Measurements from ENCODE around the gene PPID.
"Not testable (repeated sequence)": the region's sequence is repeated elsewhere in the genome, so short reads cannot be mapped to it uniquely, and the experiment has no call there.

The PPID gene

DNA sequence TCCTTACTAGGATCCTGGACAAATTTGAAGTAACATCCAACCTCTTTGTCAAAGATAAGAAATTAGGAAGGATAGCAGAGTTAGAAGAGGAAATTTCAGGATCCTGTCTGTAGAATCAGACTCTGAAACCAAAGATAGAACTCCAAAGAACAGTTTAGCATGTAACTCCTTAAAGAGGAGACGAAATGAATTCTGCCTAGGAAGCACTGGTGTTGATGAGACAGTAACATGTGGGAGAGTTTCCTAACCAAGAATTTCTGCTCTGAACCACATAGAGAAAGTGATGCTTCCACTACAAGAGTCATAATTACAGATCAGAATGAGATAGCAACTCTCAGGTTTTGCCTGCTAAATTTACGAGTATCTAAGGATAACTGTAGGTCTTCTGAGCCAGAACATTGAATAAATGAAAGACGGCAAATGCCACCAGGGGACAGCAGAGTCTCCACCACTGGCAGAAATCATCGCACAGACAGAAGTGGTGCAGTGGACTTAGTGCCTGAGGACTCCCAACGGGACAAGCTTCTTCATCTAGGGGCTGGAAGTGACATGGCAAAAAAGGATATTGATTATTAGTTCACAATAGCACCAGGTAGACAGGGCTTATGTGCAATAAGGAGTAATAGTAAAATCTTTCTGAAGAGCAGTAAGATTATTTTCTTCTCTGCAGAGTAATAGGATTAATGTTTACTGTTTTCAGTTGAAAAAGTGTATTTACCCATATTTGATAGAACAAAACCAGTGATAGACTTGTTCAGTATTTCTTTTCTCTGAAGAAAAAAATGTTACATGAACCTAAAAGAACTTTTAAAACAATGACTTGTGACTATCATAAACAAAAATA is 6.7 kb upstream of the PPID start:
- peak; percentile 70 to 75 for DNase-seq

DNA sequence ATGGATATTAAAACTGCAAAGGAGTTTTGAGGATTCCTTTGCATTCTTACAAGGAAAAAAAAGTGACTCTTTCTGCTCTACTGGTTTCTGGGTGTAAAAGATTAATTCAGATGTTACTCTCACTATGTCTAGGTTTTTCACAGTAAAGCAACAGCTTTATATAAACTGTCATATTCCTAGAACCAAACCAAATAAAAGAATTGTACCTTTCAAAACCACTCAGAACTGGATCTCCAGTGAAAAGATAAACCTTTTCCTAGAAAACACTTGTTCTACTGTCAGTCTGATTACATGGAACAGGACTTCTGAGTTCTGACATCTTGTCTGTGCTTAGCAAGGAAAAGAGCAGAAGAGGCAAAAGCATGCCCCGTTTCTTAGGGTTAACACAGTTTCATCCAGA is 5.0 kb upstream of the PPID start:
- no peak for DNase-seq

DNA sequence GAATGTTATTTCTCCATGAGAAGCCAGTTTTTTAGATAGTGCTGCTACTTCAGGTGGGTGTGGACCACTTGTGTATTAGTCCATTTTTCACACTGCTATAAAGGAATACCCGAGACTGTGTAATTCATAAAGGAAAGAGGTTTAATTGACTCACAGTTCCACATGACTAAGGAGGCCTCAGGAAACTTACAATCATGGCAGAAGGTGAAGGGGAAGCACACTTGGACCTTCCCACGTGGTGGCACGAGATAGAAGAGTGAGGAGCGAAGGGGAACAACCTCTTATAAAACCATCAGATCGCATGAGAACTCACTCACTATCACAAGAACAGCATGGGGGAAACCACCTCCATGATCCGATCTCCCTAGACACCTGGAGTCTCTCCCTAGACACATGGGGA is 3.4 kb upstream of the PPID start:
- DNase-seq = no peak

DNA sequence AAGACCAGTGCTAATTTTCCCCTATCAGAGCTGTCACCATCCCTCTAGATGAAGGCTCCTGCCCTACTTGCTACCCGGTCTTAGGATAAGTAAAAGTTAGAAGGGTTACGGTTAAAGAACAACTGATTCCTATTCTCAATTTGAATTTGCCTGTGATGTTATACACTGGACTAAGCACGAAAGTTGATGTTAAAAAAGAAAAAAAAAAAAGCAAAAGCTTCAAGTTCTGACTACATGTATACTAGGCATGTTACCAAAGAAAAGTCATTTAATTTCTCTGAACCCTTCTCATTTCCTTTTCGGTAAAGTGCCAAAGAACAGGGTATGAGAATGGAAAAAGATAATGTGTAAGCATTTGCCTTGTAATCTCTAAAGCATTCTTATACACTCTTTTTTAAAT is 1.4 kb upstream of the PPID start:
- DNase-seq = no peak

DNA sequence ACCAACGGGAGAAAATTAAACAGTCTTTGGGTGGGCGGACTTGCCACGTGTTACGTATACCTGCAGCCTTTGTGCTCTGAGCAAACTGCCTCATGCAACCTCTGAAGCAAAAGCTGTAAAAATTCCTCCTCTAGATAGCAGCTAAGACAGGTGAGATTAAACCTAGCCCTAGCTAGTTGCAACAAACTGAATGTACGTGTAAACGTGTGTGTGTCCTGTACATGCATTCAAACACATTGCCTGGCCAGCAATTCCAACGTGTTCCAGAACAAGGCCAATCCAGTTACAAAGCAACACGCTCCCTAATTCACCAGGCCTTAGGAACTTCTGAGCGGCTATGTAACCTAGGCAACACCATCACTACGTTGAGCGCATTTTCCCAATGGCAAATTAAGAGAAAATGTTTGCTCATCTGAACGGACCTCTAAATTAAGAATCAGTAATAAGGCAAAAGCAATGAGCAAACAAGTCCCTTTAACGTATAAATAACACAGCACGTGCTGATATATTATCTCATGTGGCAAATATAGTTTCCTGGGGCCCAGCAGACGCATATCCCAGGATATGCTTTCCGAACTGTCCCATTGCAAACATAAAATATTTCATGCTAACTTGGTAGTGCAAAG is 792 bp downstream of the PPID start:
- DNase-seq = peak; percentile 17 to 26

DNA sequence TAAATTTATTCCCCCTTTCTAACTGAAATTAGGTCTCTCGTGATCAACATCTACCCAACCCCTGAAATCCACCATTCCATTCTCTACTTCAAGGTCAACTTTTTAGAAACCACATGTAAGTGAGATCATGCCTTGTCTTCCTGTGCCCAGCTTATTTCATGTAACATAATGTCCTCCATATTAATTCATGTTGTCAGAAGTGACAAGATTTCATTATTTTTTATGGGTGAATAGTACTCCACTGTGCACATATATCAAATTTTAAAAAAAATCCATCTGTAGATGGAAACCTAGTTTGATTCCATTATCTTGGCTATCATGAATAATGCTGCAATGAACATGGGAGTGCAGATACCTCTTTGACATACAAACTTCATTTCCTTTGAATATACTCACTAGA is 1.5 kb downstream of the PPID start:
- DNase-seq = no peak

DNA sequence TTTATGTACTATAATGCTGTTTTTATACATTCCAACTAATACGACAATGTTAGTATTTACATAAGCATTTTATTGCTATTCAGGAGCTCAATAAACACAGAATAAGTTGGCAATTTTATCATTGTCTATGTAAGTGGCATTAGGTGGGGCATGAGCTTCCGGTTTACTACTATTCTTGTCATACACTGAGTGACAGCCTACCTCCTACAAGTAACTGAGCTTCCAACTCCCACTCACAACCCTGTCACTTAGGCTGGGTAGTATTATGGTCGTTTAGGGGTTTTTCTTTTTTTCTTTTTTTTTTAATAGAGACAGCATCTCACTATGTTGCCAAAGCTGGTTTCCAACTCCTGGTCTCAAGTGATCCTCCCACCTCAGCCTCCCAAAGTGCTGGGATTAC is 7.4 kb downstream of the PPID start:
- no peak for DNase-seq

DNA sequence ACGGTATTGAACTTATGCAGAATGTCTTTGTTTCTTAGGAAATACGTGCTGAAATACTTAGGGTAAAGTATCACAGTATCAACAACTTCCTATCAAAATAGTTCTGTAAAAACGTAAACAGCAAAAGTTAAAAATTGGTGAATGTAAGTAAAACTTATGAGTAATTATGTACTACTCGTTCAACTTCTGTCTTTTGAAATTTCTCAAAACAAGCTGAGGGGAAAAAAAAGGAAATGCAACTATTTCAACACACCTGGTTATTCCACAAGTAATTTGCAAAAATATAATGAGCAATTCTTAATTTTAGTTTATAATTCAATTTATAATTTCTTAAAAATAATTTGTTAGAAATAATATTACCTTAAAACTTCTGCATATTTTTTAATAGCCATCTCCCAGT is 8.3 kb downstream of the PPID start:
- DNase-seq = no peak

DNA sequence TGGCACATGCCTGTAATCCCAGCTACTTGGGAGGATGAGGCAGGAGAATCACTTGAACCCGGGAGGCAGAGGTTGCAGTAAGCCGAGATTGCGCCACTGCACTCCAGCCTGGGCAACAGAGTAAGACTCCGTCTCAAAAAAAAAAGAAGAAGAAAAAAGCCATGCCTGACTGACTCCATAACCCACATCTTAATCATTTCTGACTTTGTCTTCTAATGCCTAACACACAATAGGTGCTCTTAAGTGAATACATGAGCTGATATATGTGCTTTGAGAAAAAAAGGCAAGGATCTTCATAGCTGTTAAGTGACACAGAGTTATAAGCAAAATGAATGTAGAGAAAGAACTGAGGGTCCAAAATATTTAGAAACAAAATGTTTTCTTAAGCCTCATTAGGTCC is 10.6 kb downstream of the PPID start:
- DNase-seq = not testable (repeated sequence)

DNA sequence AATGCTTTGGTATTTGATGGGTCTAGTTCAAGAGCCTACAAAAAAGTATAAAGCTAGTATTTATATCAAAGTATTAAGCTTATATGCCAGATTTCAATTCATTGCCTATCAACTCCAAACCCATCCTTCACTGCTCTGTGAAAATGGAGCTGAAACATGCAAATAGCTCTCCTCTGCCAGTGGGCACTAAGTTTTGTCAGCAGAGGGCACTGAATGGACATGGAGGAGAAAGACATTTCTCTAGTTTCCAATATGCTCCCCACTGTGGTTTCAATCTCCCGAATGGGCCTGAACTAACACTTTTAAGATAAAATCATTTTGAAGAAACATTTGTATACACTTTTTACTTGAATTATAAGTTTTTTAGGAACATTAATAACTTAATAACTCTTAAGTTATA is 12.4 kb downstream of the PPID start:
- DNase-seq = no peak

DNA sequence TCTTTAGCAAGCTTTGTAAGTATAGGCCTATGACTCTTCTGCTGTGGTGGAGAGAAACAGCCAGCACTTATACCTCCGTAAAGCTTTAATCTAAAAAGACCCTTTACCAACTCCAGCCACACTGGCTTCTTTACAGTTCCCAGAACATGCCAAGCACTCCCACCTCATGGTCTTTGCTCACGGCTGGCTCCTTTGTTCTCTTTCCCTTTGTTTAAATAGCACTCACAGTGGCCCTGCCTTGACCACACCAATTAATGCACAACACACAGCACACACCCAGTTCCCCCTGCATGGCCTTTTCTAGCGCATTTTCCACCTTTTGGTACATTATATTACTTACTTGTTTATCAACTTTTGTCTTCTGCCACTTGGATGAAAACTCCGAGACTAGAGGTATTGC is 18.9 kb downstream of the PPID start:
- DNase-seq = no peak

DNA sequence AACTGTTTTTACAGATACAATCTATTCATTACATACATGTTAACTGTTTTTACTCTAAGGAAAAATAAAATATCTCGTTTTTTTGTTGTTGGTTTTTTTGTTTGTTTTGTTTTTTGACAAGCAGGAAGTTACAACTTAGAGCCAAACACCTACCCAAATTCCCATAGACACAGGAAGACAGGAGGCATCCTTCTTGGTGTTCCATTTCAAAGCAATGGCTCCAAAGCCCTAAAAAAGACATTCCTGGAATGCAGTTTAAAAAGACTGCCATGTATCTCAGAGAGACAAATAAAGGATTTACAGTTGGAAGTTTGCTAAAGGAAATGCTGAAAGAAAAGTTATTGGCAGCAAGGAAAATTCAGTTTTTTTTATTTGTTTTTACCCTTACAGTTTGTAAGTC is 34.4 kb downstream of the PPID start:
- no peak for DNase-seq

DNA sequence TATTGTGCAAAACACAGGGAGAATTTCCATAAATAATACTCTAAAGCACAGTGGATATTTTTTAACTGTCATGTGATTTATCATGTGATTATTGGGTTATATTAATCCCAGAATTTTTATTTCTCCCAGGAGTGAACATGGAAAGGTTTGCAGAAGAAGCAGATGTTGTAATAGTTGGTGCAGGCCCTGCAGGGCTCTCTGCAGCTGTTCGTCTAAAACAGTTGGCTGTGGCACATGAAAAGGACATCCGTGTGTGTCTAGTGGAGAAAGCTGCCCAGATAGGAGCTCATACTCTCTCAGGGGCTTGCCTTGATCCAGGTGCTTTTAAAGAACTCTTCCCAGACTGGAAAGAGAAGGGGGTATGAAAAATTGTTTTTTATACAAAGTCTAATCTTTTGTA is 41.1 kb downstream of the PPID start:
- DNase-seq = peak in 1 of 2 experiments; percentile 9

DNA sequence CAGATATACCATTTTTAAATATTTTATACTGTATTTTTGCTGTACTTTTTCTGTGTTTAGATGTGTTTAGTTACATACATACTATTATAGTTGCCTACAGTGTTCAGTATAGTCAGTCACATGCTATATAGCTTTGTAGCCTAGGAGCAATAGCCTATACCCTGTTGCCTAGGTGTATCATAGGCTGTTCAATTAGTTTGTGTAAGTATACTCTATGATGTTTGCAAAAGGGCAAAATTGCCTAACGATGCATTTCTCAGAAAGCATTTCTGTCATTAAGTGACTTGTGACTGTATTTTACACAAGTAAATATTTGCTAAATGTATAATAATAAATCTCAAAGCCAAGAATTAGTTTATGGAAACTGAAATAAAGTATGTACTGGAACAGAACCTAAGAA is 41.6 kb downstream of the PPID start:
- DNase-seq = no peak

DNA sequence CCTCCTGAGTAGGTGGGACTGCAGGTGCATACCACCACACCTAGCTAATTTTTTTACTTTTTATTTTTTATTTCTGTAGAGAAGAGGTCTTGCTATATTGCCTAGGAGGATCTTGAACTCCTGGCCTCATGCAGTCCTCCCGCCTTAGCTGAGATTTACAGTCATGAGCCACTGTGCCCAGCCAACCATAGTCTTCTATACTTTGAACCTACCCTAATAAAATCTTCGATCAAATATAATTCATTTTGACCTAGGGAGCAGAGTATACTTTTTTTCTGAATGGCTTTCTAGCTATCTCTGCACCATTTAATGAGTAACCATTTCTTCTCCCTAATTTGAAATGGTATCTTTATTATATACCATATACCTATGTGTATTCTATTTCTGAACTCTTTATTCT is 44.4 kb downstream of the PPID start:
- DNase-seq = no peak

DNA sequence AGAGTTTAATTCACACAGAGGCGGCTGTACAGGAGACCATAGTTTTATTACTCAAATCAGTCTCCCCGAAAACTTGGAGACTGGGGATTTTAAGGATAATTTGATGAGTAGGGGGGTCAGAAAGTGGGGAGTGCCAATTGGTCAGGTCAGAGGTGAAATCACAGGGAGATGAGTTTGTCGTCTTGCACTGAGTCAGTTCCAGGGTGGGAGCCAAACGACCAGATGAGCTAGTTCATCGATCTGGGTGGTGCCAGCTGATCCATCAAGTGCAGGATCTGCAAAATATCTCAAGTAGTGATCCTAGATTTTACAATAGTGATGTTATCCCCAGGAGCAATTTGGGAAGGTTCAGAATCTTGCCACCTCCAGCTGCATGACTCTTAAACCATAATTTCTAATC is 47.1 kb downstream of the PPID start:
- no peak for DNase-seq

DNA sequence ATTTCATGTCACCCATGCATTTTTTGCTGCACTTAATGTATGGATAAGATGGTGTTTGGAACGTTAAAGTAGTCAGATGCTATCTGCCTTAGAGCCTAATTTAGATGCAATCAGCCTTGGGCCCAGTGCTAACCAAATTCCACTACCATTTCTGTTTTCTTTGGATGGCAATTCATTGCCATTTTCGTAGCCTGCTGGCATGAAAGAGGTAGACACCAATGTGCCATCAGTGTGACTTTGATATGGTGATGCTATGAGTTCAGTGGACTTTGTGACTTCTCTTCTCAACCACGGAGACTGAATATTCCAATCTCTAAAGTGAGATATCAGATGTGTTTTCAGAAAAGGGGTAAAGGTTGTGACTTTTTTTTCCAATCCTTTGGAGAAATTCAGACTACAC is 49.6 kb downstream of the PPID start:
- DNase-seq = no peak

DNA sequence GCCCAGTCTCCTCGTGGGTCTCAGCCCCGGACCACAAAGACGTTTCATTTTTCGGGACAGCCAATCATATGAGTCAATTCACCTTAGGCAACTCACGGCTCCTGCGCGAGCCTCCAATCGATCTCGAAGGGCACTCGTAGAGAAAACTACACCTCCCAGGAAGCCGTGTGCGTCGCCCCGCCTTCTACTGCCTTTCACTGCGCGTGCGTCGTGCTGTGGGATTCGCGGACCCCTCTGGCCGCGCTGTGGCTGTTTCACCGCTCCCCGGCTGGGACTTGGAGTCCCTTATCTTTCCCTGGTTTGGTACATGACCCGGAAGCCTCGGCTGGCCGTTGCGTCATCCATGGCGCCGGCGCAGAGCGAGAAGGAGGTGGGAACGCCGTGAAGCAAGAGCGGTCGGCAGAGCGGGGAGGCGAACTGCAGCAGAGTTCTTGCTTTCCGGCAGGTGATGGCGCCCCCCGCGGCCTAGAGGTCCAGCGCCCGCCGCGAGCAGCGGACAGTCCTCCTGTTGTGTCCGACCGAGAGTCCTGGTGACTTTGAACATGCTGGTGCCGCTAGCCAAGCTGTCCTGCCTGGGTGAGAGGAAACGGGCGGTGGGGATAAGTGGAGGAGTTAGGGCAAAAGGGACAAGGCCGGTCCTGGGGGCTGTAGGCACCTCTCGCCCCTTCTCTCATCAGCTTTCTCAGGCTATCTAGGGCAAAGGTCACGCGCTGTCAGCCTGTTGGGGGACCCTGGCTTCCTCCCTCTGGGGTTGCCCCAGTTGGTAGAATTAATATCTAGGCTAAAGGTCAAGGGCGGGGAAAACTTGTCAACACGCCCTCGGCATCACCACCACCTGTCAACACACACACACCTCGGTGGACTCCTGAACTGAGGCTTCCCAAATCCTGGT is 51.0 kb downstream of the PPID start, which contains the start of gene ETFDH:
TSS of gene ETFDH (plus strand) at position 382 of the 892 bp plus-strand sequence. CDS start at position 543, 161 bp downstream.
- DNase-seq = peak; percentile 99 to 100

DNA sequence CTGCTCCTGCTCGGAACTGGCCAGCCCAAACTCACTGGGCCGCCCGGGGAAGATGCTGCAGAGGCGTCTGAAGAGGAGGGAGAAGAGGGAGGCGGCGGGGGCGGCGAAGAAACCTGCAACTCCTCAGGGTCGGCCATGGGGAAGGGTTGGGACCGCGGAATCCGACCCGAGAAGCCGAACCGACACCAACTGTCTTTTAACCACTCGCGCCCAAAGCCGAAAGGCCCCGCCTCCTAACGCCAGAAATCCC is 51.6 kb downstream of the PPID start, which contains the start of gene C4orf46:
TSS of gene C4orf46 (minus strand) at position 223 of the 250 bp plus-strand sequence. CDS start at position 137, 86 bp downstream.
- no peak for DNase-seq

DNA sequence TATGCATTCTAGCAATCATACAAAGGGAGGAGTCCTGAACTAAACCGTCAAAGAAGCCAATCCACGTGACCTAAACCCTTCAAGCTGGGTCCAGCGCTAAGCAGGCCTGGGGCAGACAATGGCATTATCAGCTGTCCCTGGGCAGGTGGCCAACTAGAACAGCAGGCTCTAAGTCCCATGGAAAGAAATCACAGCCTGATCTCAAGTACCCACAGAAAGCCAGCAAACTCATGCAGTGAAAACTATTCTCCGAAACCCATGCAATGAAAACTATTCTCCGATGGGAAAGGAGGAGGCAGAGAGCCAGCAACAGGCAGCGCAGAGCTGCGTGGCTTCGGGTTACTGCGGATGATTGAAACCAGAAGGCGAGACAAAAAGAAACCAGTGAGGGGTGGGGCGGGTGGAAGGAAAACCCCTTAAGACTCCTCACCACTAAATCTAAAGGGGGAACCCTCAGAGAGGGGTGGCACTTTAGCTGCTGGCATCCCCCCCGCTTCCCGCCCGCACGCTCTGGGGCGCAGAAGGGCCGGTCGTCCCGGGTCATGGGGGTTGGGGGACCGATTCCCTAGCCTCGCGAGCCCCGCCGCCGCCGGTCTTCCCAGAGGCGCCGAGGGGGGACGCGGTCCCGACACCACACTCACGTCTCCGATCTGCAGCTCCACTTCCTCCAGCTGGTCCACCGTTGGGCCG is 52.1 kb downstream of the PPID start:
- DNase-seq = peak; percentile 52 to 56

DNA sequence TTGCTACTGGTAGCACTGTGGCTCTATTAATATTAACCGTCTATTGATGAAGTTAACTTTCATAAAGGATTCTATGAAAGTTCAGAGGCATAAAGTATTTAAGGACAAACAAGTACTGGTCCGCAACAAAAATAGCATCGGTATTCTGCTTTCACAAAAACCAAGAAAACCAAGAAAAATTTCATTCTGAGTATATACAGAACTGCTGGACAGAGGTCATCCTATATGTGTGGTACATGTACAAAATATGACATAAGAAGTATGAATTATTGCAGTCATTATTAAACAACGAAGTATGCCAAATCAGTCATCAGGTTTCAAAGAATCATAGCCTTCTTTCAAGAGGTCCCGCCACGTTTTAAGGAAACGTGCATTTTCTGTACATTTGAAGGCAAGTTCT is 53.9 kb downstream of the PPID start:
- no peak for DNase-seq

DNA sequence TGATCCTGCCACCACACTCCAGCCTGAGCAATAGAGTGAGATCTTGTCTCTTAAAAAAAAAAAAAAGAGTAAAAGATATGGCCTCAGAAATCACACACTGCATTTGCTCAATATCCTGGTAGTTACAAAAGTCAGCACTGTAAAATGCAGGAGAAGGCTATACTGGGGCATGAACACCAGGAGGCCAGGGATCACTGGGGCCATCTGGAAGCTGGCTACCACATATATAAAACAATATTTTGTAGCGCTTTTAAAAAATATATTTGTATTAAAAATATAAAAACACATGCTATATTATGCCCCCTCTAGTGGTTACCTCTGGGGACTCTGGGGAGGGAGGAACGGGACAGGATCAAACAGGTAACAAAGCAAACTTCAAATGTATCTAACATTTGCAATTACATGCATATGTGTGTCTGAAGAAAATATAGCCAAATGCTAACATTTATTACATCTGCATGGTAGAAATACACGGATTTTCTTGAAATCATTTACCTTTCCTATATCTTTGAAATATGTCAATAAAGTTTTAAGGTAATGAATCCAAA is 55.5 kb downstream of the PPID start:
- DNase-seq = peak; percentile 50 to 57

DNA sequence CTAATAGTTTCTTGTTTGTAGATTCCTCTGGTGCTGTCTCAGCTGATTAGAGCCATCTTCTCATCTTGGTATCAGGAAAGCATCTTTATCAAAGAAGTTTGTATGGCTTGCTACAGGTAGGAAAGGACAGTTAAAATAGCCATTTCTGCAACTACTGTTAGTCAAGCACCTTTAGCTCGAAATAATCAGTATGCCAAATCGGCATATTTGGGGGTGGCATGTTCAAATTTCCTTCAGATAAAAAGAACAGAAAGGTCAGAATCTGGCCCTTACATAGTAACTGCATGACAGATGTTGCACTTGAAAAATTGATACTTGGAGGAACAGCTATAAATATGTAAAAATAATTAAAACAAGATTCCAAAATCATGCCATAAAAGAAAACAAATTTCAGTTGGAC is 56.3 kb downstream of the PPID start:
- no peak for DNase-seq

Measured in Kasumi-1 (cell line).